NOMO-1 (cell line): ENCODE results near the gene DIS3L2.
"Not testable (repeated sequence)": the region's sequence is repeated elsewhere in the genome, so short reads cannot be mapped to it uniquely, and the experiment has no call there.

ENCODE experiments used
- DNase-seq, 2 experiments: peaks; one replicate each; lab custom pipeline; 2025; ENCODE audit not compliant: unreplicated experiment in 2 of 2; lab: John Stamatoyannopoulos, UW

Gene DIS3L2

GRCh38 chr2:232147440-232148077 is 186.0 kb downstream of the DIS3L2 start:
- no peak for DNase-seq

DNA sequence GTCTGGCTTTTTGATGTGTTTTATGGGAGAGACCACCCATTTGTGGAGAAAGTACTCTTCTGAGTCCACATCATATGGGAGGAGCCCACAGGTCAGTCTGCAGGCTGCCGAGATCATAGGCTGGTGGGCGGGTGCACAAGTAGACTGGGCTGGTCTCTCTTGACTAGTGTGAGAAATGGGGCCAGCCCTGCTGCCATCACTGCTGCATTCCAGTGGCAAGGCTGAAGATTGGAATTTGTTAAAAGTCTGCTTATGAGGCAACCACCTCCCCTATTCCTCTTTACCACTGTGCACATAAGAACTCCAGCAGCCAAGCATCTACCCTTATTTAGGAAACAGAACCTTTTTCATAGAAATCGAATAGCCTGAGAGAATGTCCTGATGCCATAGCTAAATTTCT is 200.7 kb downstream of the DIS3L2 start:
- DNase-seq, result no peak

- no peak for DNase-seq
Measured at GRCh38 chr2:232170396-232170795, 208.9 kb downstream of the DIS3L2 start.

DNA sequence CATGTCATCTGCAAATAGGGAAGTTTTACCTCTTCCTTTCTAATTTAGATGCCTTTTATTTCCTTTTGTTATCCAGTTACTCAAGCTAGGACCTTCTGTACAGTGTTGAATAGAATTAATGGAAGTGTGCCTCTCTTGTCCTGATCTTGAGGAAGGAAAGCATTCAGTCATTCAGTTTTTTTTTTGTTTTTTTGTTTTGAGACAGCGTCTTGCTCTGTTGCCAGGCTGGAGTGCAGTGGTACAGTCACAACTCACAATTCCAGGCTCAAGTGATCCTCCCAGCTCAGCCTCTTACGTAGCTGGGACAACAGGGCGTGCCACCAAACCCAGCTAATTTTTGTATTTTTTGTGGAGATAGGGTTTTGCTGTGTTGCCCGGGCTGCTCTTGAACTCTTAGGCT is 213.1 kb downstream of the DIS3L2 start:
- no peak for DNase-seq

- not testable (repeated sequence) for DNase-seq
Measured at GRCh38 chr2:232176587-232176986, 215.1 kb downstream of the DIS3L2 start.

GRCh38 chr2:232183279-232183678 is 221.8 kb downstream of the DIS3L2 start:
- no peak for DNase-seq

DNA sequence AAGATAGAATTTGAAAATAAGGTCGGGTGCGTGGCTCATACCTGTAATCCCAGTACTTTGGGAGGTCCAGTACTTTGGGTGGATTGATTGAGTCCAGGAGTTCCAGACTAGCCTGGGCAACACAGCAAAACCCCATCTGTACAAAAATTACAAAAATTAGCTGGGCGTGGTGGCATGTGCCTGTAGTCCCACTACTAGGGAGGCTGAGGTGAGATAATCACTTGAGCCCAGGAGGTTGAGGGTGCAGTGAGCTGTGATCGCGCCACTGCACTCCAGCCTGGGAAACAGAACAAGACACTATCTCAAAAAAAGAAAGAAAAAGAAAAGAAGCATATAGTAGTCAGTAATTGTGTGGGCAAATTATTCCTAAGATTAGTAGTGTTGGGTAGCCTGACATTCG is 222.8 kb downstream of the DIS3L2 start:
- no peak for DNase-seq

DNA sequence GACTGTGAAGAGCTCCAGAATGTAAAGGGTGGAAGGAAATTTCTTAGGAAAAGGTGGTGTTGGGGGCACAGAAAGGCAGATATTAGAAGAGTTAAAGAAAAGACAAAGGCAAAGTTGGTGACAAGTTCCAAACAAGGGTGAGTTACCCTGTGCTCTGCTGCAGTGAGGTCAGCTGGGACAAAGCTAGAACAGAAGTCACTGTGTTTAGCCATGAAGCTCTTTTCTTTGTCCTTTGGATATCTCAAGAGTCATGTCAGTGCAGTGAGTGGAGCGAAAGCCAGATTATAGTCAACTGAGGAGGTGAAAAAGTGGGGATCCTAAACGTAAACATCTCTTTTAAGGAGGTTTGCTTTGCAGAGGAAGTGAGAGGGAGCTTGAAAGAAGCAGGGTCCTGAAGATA is 229.3 kb downstream of the DIS3L2 start:
- no peak for DNase-seq

DNA sequence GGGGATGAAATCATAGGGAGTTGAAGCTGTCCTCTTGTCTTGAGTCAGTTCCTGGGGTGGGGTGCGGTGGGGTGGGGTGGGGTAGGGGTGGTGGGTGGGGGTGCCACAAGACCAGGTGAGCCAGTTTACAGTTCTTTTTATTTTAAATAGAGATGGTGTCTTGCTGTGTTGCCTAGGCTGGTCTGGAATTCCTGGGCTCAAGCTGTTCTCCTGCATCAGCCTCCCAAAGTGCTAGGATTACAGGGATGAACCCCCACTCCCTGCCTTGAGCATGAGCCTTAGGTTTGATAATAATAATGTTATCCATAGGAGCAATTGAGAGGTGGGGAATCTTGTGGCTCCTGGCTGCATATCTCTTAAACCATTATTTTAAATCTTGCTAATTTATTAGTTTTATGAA is 234.0 kb downstream of the DIS3L2 start:
- no peak for DNase-seq

DNA sequence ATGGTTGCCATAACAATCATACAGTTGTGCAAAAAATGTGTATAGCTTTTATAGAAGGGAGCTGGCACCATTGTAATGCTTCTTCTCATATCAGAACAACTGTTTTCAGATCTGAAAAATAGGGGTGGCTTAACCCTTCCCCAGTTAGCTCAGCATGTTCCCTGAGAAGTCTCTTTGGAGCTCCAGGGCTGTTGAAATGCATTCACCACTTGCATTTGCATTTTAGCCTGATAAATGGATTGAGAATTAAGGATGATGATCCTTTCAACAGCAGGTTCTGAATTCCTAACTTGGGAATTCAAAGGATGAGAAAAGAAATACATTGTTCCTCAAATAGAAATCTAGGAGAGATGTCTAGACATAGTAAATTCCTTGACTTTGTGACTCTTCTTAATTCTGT is 235.3 kb downstream of the DIS3L2 start:
- no peak for DNase-seq

DNA sequence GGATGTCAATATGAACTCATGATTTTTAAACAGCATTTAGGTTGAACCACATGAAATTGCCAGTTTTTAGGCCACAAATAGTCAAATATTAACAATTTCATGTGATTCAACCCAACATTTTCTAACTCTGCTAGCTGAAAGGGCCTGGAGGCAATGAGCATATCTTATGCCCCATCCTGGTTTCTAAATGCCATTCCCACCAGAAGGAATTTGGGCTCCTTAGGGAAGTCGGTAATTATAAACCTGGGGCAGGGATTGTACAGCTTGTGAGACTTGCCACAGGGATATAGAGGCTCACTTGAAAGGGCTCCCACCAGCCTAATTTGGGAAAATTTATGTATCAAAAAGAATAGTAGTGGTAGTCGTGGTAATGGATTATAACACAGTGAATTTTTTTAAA is 238.7 kb downstream of the DIS3L2 start:
- DNase-seq, result no peak

DNA sequence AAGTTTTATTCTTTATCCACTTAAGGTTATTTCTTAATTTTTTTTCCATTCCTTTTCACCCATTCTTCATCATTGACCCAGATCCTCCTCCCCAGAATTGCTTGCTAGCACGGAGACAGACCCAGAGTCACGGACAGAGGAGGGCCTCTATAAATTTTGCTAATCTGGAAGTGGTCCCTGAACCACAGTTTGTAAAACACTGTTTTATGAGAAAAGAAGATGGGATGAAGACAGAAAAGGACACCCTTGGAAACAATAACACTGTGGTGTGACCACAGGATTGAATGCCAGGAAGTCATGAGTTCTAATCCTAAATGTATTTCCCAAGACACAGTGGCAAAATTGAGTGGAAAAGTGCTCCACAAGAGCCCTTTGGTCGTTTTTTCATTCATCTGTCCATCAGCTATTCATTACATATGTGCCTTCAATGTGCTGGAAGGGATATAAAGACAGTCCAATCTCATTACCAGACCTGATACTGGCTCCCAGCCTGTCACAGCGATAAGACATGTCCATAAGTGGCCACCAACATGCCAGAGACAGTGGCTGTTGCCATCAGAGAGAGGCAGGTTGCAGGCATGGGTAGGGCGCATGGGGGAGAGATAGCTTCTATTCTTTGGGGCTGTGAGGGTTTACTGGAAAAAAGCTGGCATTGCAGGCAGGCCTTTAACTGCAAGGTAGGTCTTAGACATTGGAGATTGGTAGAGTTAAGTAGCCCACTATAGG is 241.8 kb downstream of the DIS3L2 start:
- no peak for DNase-seq

DNA sequence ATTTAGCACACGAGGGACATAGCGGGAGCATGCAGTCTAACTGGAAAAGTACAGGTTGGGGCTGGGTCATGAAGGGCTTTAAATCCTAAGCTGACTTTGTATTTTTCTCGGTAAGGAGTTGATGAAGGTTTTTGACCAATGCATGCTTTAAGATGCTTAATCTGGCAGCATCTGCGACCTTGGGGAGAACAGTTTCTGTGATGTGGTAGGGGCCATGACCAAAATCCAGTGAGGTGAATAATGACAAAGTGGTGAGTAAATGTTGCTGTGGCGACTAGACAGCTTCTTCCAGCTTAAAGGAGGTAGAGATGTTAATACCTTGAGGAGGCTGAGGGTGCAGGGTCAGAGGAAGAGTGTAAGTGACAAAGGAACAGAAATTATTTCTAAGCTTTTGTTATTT is 242.4 kb downstream of the DIS3L2 start:
- no peak for DNase-seq

DNA sequence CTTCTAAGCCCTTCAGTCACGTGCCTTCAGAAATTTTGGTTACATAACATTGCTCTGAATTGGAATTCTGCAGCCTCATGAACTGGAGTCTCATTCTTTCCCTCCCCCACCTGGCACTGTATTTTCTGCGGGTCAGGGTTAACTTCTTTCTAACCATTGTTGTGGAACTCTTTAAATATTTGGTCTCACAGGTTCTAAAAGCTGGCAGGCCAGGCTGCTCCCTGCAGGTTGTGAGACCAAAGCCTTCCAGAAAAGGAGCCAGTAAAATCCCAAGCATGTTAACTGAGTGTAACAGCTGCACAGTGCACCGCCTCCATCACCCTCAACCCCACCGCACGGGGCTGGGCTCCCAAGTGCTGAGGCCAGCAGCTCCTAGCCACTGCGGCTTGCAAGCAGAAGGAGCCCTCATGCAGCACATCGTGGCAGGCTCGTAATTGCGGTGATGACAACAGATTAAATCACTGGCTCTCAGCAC is 243.0 kb downstream of the DIS3L2 start:
- DNase-seq, result no peak

- no peak for DNase-seq
Measured at GRCh38 chr2:232207174-232207573, 245.7 kb downstream of the DIS3L2 start.

DNA sequence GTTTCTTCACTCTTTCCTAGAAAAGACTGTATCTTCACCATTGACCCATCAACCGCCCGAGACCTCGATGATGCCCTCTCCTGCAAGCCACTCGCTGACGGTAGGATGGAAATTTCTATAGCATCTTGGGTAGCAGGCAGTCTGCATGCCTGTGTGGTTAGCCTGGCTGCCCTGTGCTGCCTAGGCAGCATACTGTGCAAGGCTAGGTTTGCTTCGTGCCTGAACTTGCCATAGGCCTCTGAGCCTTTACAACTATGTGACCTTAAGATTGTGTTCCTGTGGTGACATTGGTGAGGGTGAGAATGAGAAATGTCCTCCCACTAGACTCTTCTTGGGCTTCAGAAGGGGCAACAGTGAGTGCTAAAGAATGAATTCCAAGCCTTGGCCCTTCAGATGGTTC is 248.8 kb downstream of the DIS3L2 start:
- DNase-seq, result no peak

GRCh38 chr2:232211743-232212686 is 250.5 kb downstream of the DIS3L2 start:
- no peak for DNase-seq

- DNase-seq, result no peak
Measured at GRCh38 chr2:232213176-232213575, 251.7 kb downstream of the DIS3L2 start.

DNA sequence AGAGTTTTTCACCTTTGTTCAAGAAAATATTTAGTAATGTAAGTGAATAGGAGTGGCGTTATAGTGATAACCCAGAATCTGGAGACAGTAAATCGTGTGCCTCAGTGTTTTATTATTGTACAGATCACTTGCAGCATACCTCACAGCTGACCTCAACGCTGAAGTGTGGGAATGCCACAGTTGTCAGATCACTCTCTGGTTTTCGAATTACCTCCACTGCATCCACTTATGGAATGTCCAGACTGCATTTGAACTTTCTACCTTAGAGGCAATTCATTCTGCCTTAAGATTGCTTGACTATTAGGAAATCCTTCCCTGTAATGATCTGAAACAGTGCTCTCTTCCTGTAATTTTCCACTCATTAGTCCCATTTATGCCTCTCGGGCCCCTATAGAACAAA is 252.5 kb downstream of the DIS3L2 start:
- DNase-seq, result no peak

DNA sequence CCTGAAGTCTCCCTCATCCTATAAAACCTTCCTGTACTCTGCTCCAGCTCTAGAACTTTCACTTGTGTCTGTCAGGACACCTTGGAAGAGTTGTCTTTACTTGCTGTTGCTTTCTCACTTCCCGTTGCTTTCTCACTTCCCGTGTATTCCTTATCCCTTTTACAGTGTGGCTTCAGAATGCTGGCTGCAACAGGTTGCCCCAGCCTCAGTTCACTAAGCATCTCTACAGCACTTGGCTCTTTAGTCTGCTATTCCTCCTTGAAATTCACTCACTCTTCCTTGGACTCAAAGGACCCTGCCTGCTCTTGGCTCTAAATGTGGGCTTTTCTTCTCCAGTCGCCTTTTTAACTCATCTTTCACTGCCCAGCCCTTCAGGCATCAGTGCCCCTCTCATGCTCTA is 254.5 kb downstream of the DIS3L2 start:
- no peak for DNase-seq

DNA sequence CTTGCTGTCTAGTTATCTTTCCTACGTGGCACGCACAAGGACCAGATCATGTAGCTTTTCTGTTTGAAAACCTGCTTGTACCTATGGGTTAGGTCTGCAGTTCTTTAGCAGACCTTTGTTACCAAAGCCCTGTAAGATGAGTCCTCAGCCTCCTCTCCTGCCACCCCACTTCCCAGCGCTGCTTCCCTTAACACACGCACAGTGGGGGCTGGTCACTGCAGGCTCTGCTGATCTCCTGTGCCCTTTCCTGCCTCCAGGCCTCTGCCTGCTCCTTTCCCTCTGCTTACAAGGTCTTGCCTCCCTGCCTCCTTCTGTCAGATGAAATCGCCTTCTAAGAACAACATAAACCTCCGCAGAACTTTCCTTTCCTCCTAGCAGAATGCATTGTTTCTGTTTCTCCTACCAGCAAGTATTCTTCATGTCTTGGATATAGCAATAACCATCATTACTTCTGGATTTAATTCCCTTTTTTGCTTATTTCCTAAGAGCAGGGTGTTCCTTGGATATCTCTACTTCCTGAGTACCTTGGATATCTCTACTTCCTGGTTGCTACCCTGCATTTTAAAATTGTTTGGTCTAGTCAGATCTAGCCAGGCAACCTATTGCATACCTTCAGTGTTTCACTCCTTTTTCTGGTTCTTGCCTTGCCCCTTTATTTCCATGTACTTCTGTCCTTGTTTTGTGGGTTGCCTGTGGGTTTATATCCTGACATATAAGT is 257.4 kb downstream of the DIS3L2 start:
- DNase-seq, result no peak
